ENCODE data around the gene TNFRSF12A. TPM values are rescaled to one million over a fixed set of nuclear protein-coding genes. Genes with fewer than 3 reads are reported as not detected.

Gene TNFRSF12A
- total RNA-seq, 1 experiment from 2014 or later, result 78.9 TPM

GRCh38 chr16:2987833-2988232 is 32.3 kb upstream of the TNFRSF12A start:
- TF ChIP-seq FOXP1 (CRISPR knock-in tag; IDR thresholded peaks at IDR 0.05; ENCODE audit: borderline replicate concordance), result no peak
- no peak for TF ChIP-seq ATF1 (CRISPR knock-in tag; IDR thresholded peaks at IDR 0.05)
- no peak for TF ChIP-seq SOX15 (CRISPR knock-in tag; IDR thresholded peaks at IDR 0.05)
- no peak for TF ChIP-seq HMGA2 (CRISPR knock-in tag; IDR thresholded peaks at IDR 0.05)
- no peak for TF ChIP-seq ZNF317 (CRISPR knock-in tag; IDR thresholded peaks at IDR 0.05; ENCODE audit: borderline replicate concordance, low read depth)
- no peak for TF ChIP-seq ATF3 (CRISPR knock-in tag; conservative IDR thresholded peaks at IDR 0.05)
- TF ChIP-seq ZBTB21 (CRISPR knock-in tag; IDR thresholded peaks at IDR 0.05; ENCODE audit: borderline replicate concordance), result no peak
- no peak for TF ChIP-seq ZNF263 (CRISPR knock-in tag; IDR thresholded peaks at IDR 0.05; ENCODE audit: low read depth)
- no peak for TF ChIP-seq JUN (CRISPR knock-in tag; IDR thresholded peaks at IDR 0.05)
- TF ChIP-seq PRRX2 (CRISPR knock-in tag; IDR thresholded peaks at IDR 0.05), result no peak
- no peak for TF ChIP-seq MYBL2 (CRISPR knock-in tag; IDR thresholded peaks at IDR 0.05)
- TF ChIP-seq ZNF232 (CRISPR knock-in tag; IDR thresholded peaks at IDR 0.05), result no peak
- TF ChIP-seq, protein P1, sequence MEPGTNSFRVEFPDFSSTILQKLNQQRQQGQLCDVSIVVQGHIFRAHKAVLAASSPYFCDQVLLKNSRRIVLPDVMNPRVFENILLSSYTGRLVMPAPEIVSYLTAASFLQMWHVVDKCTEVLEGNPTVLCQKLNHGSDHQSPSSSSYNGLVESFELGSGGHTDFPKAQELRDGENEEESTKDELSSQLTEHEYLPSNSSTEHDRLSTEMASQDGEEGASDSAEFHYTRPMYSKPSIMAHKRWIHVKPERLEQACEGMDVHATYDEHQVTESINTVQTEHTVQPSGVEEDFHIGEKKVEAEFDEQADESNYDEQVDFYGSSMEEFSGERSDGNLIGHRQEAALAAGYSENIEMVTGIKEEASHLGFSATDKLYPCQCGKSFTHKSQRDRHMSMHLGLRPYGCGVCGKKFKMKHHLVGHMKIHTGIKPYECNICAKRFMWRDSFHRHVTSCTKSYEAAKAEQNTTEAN (CRISPR knock-in tag; IDR thresholded peaks at IDR 0.05), result no peak
- TF ChIP-seq NR2C2 (CRISPR knock-in tag; IDR thresholded peaks at IDR 0.05), result no peak
- TF ChIP-seq, protein P2, sequence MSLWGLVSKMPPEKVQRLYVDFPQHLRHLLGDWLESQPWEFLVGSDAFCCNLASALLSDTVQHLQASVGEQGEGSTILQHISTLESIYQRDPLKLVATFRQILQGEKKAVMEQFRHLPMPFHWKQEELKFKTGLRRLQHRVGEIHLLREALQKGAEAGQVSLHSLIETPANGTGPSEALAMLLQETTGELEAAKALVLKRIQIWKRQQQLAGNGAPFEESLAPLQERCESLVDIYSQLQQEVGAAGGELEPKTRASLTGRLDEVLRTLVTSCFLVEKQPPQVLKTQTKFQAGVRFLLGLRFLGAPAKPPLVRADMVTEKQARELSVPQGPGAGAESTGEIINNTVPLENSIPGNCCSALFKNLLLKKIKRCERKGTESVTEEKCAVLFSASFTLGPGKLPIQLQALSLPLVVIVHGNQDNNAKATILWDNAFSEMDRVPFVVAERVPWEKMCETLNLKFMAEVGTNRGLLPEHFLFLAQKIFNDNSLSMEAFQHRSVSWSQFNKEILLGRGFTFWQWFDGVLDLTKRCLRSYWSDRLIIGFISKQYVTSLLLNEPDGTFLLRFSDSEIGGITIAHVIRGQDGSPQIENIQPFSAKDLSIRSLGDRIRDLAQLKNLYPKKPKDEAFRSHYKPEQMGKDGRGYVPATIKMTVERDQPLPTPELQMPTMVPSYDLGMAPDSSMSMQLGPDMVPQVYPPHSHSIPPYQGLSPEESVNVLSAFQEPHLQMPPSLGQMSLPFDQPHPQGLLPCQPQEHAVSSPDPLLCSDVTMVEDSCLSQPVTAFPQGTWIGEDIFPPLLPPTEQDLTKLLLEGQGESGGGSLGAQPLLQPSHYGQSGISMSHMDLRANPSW (CRISPR knock-in tag; conservative IDR thresholded peaks at IDR 0.05; ENCODE audit: low read depth), result no peak
- no peak for TF ChIP-seq CREB1 (CRISPR knock-in tag; IDR thresholded peaks at IDR 0.05)
- TF ChIP-seq NR1H2 (CRISPR knock-in tag; IDR thresholded peaks at IDR 0.05), result no peak
- TF ChIP-seq, protein P3, sequence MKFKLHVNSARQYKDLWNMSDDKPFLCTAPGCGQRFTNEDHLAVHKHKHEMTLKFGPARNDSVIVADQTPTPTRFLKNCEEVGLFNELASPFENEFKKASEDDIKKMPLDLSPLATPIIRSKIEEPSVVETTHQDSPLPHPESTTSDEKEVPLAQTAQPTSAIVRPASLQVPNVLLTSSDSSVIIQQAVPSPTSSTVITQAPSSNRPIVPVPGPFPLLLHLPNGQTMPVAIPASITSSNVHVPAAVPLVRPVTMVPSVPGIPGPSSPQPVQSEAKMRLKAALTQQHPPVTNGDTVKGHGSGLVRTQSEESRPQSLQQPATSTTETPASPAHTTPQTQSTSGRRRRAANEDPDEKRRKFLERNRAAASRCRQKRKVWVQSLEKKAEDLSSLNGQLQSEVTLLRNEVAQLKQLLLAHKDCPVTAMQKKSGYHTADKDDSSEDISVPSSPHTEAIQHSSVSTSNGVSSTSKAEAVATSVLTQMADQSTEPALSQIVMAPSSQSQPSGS (CRISPR knock-in tag; IDR thresholded peaks at IDR 0.05; ENCODE audit: borderline replicate concordance, low read depth), result no peak
- TF ChIP-seq, protein P4, sequence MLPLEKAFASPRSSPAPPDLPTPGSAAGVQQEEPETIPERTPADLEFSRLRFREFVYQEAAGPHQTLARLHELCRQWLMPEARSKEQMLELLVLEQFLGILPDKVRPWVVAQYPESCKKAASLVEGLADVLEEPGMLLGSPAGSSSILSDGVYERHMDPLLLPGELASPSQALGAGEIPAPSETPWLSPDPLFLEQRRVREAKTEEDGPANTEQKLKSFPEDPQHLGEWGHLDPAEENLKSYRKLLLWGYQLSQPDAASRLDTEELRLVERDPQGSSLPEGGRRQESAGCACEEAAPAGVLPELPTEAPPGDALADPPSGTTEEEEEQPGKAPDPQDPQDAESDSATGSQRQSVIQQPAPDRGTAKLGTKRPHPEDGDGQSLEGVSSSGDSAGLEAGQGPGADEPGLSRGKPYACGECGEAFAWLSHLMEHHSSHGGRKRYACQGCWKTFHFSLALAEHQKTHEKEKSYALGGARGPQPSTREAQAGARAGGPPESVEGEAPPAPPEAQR (CRISPR knock-in tag; IDR thresholded peaks at IDR 0.05), result no peak
- TF ChIP-seq SMAD3 (CRISPR knock-in tag; IDR thresholded peaks at IDR 0.05; ENCODE audit: borderline replicate concordance), result no peak
- H3K36me3 Mint-ChIP-seq, result no peaks in the 10 kb centered on the region
- H3K9me3 Mint-ChIP-seq, result no peaks in the 10 kb centered on the region
- H3K4me3 Mint-ChIP-seq, result no peak overlapping the region
- peaks cover 23% of the 10 kb centered on the region for H3K4me1 Mint-ChIP-seq
- peaks cover 6% of the 10 kb centered on the region; the same call in 1 of the 2 replicates for H3K27me3 Mint-ChIP-seq (ENCODE audit: low read depth)
- ATAC-seq, result no peak
- ChIA-PET CTCF (interaction anchor here (1.0 to 1.8 kb wide), 2 partner anchors 18 to 71 kb away, joined by 4 to 6 read pairs; no protein-coding TSS in a partner anchor), POLR2A (no interaction called here)
- H3K27ac Mint-ChIP-seq, result no peak overlapping the region
- no peak for DNase-seq (ENCODE audit: low spot score)
